G401.6 (cell line): ENCODE results near the gene PTPRF.
"Not testable (repeated sequence)": the region's sequence is repeated elsewhere in the genome, so short reads cannot be mapped to it uniquely, and the experiment has no call there.

Source experiments
- FAIRE-seq: peaks from 2 replicates; lab custom pipeline; 2012; peaks lifted over from hg19 to GRCh38; lab: Jason Lieb, UNC

Gene PTPRF

GRCh38 chr1:43530483-43531106, at the start of gene PTPRF:
TSS of gene PTPRF (plus strand) at chr1:43530883. CDS start at chr1:43545076, 14,193 bp downstream.
- FAIRE-seq: no peak

GRCh38 chr1:43481491-43481890, 49.2 kb upstream of the PTPRF start:
- FAIRE-seq: no peak

- FAIRE-seq: no peak
Measured at GRCh38 chr1:43482215-43482614, 48.5 kb upstream of the PTPRF start.

- no peak for FAIRE-seq
Measured at GRCh38 chr1:43484367-43484766, 46.3 kb upstream of the PTPRF start.

- FAIRE-seq: no peak
Measured at GRCh38 chr1:43488165-43488564, 42.5 kb upstream of the PTPRF start.

GRCh38 chr1:43491061-43491460, 39.6 kb upstream of the PTPRF start:
- FAIRE-seq: no peak

- FAIRE-seq: no peak
Measured at GRCh38 chr1:43492826-43493225, 37.9 kb upstream of the PTPRF start.

- no peak for FAIRE-seq
Measured at GRCh38 chr1:43493661-43494450, 36.8 kb upstream of the PTPRF start.

GRCh38 chr1:43495204-43495603, 35.5 kb upstream of the PTPRF start:
- no peak for FAIRE-seq

- no peak for FAIRE-seq
Measured at GRCh38 chr1:43499898-43500297, 30.8 kb upstream of the PTPRF start.

GRCh38 chr1:43501806-43502205, 28.9 kb upstream of the PTPRF start:
- not testable (repeated sequence) for FAIRE-seq

GRCh38 chr1:43503534-43503933, 27.1 kb upstream of the PTPRF start:
- no peak for FAIRE-seq

GRCh38 chr1:43505077-43505780, 25.5 kb upstream of the PTPRF start:
- FAIRE-seq: no peak

- no peak for FAIRE-seq
Measured at GRCh38 chr1:43506233-43506632, 24.4 kb upstream of the PTPRF start.

- no peak for FAIRE-seq
Measured at GRCh38 chr1:43507296-43508295, 23.1 kb upstream of the PTPRF start.

- no peak for FAIRE-seq
Measured at GRCh38 chr1:43509007-43509739, 21.5 kb upstream of the PTPRF start.

- FAIRE-seq: no peak
Measured at GRCh38 chr1:43509740-43510375, 20.8 kb upstream of the PTPRF start.

GRCh38 chr1:43510621-43511020, 20.1 kb upstream of the PTPRF start:
- no peak for FAIRE-seq

GRCh38 chr1:43511394-43511793, 19.3 kb upstream of the PTPRF start:
- no peak for FAIRE-seq

- FAIRE-seq: no peak
Measured at GRCh38 chr1:43512133-43512532, 18.6 kb upstream of the PTPRF start.

GRCh38 chr1:43512681-43513080, 18.0 kb upstream of the PTPRF start:
- FAIRE-seq: no peak
